GM12878 (cell line): ENCODE results near the gene GNA14.

Experiments
- FOXM1 ChIP-seq: IDR thresholded peaks from 2 replicates; pipeline ENCODE4 v1.6.1; 2012; ENCODE audit warnings: low read depth, mild to moderate bottlenecking, inconsistent platforms, low read length, moderate library complexity
- GABPA ChIP-seq: IDR thresholded peaks from 2 replicates; pipeline ENCODE4 v1.6.1; 2014; ENCODE audit warnings: antibody characterized with exemption, low read depth, mild to moderate bottlenecking, inconsistent platforms

DNA sequence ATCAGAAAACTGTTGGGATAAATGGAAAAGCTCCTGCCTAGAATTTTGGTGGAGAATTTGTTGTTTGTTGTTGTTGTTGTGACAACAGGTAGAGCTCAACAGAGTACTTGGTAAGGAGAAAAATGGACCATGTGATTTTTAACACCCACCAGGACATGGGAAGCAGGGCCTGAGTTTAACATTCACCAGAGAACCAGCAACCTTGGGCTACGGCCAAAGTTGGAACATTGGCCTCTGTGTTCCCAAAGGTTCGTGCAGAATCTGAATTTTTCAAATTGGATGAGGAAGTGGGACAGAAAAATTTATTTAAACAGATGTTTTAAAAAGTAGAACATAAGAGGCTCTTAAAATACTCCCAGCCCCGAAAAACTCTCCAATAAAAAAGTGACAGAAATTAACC lies 127.0 kb downstream of the GNA14 start:
- TF ChIP-seq FOXM1 (no peak), GABPA (no peak)
